K562 (cell line): ENCODE results near the gene OSBP2. TPM values are rescaled to one million over a fixed set of nuclear protein-coding genes. Genes with fewer than 3 reads are reported as not detected.

ENCODE experiments used
- ATAC-seq: fragments of 200-7000 bp; cut with Tn5 transposase; 3 replicates; pipeline ENCODE4 v1.9.1; 2020; ENCODE audit warnings: moderate library complexity
- BruUV-seq: library from RNA; stranded (reverse); fragments of 400-500 nt; replicated peaks from 2 replicates; lab custom pipeline; 2021; lab: Mats Ljungman, UMichigan
- CTCF ChIA-PET: fragments of 300-600 bp; formaldehyde crosslinking; extraction: SDS; loops from one replicate; lab custom pipeline; 2021; ENCODE audit warnings: low intra/inter-chr PET ratio; lab: Yijun Ruan, JAX
- POLR2A ChIA-PET: fragments of 300-600, 350-650 bp; sonication (Branson Sonifier 250); formaldehyde crosslinking; extraction: SDS; loops from one replicate; lab custom pipeline; 2021; ENCODE audit warnings: antibody characterized with exemption, inconsistent platforms; lab: Yijun Ruan, JAX
- DNase-seq, 4 experiments: peaks; one replicate each; pipeline versions ENCODE4 v3.0.0 to v3.0.0-alpha.2; 2011 to 2018; ENCODE audit warnings: low spot score in 3 of 4, mixed read lengths in 3 of 4; ENCODE audit errors: extremely low read depth in 1 of 4
- FAIRE-seq: peaks from 2 replicates; lab custom pipeline; 2011; peaks lifted over from hg19 to GRCh38; lab: Jason Lieb, UNC
- H2AFZ ChIP-seq: 2 replicates; pipeline ENCODE4 v1.6.0; 2011; ENCODE audit warnings: low read depth, low read length, control low read depth, inconsistent platforms
- H3K27ac ChIP-seq: fragments of 200-600 bp; 3 replicates; pipeline ENCODE4 v1.8.0; 2011; ENCODE audit warnings: low read depth, mild to moderate bottlenecking, control low read depth, inconsistent platforms, low read length, moderate library complexity, mixed read lengths; ENCODE audit errors: extremely low read depth
- H3K27me3 ChIP-seq, 2 experiments: fragments of 300-600 bp in 1 of 2; 2 replicates in 1 of 2; 3 replicates in 1 of 2; pipeline versions ENCODE4 v1.6.0 to v1.8.0; 2011; ENCODE audit warnings: inconsistent platforms in 2 of 2, low read length in 2 of 2, mild to moderate bottlenecking in 1 of 2, mixed read lengths in 1 of 2, moderate library complexity in 1 of 2; ENCODE audit not compliant: control insufficient read depth in 2 of 2, insufficient read depth in 2 of 2
- H3K36me3 ChIP-seq: fragments of 300-600 bp; 3 replicates; pipeline ENCODE4 v1.8.0; 2011; ENCODE audit warnings: mild to moderate bottlenecking, low read length, inconsistent platforms; ENCODE audit not compliant: control insufficient read depth, insufficient read depth
- H3K4me1 ChIP-seq, 2 experiments: fragments of 200-600 bp in 1 of 2; replicated peaks in 1 of 2; 2 replicates in 1 of 2; 3 replicates in 1 of 2; pipeline versions ENCODE4 v1.5.1 to v1.8.0; 2011; ENCODE audit warnings: inconsistent platforms in 2 of 2, low read length in 2 of 2, mild to moderate bottlenecking in 1 of 2, mixed read lengths in 1 of 2, moderate library complexity in 1 of 2; ENCODE audit not compliant: control insufficient read depth in 2 of 2, insufficient read depth in 2 of 2
- H3K4me2 ChIP-seq: 2 replicates; pipeline ENCODE4 v1.6.1; 2011; ENCODE audit warnings: low read length, control low read depth, inconsistent platforms, mixed read lengths; ENCODE audit not compliant: insufficient read depth
- H3K4me3 ChIP-seq: fragments of 200-600 bp; sonication (generic), shearing (Covaris generic); 2 replicates; pipeline ENCODE4 v1.5.1; 2016; ENCODE audit warnings: control low read depth, inconsistent platforms
- H3K79me2 ChIP-seq: fragments of 200-600 bp; 3 replicates; pipeline ENCODE4 v1.8.0; 2011; ENCODE audit warnings: low read length, inconsistent platforms; ENCODE audit not compliant: control insufficient read depth, insufficient read depth
- H3K9ac ChIP-seq, 2 experiments: 2 replicates each; pipeline versions ENCODE4 v1.6.0 to v1.6.1; 2011; ENCODE audit warnings: low read depth in 2 of 2, low read length in 2 of 2, control low read depth in 1 of 2, inconsistent platforms in 1 of 2, mild to moderate bottlenecking in 1 of 2, mixed read lengths in 1 of 2; ENCODE audit not compliant: insufficient read depth in 1 of 2
- H3K9me1 ChIP-seq: one replicate; pipeline ENCODE4 v1.6.0; 2011; ENCODE audit warnings: inconsistent platforms, mild to moderate bottlenecking, low read length, moderate library complexity; ENCODE audit not compliant: control insufficient read depth, insufficient read depth
- H3K9me3 ChIP-seq: replicated peaks from 2 replicates; pipeline ENCODE4 v1.5.1; 2011; ENCODE audit warnings: low read depth, low read length, inconsistent platforms; ENCODE audit not compliant: control insufficient read depth, insufficient read depth
- H4K20me1 ChIP-seq: replicated peaks from 2 replicates; pipeline ENCODE4 v1.6.1; 2011; ENCODE audit warnings: low read length, inconsistent platforms, mixed read lengths; ENCODE audit not compliant: control insufficient read depth, insufficient read depth
- FOSL1 ChIP-seq: fragments of 200-800 bp; sonication (Bioruptor generic); conservative IDR thresholded peaks from 2 replicates; pipeline ENCODE4 v1.6.1; 2016; ENCODE audit warnings: missing genetic modification characterization, missing compliant biosample characterization
- HNRNPUL1 ChIP-seq: fragments of 200-400 bp; formaldehyde crosslinking; IDR thresholded peaks from 2 replicates; pipeline ENCODE4 v1.6.1; 2017; ENCODE audit warnings: low read length
- KDM1A ChIP-seq, 2 experiments: fragments of 450-650 bp; IDR thresholded peaks; 2 replicates each; pipeline ENCODE4 v1.6.1; 2016; ENCODE audit warnings: mild to moderate bottlenecking in 2 of 2
- KLF6 ChIP-seq: fragments of 250-450 bp; sonication (Bioruptor Pico); IDR thresholded peaks from 2 replicates; pipeline ENCODE4 v1.4.0; 2020; ENCODE audit warnings: mild to moderate bottlenecking, moderate library complexity, borderline replicate concordance
- MTA1 ChIP-seq: fragments of 450-650 bp; IDR thresholded peaks from 2 replicates; pipeline ENCODE4 v1.6.1; 2017; ENCODE audit warnings: borderline replicate concordance
- NKRF ChIP-seq: fragments of 450-650 bp; IDR thresholded peaks from 2 replicates; pipeline ENCODE4 v1.6.1; 2016; ENCODE audit warnings: borderline replicate concordance
- PATZ1 ChIP-seq: fragments of 250-450 bp; sonication (Bioruptor Pico); IDR thresholded peaks from 2 replicates; pipeline ENCODE4 v1.5.0; 2020; ENCODE audit warnings: mild to moderate bottlenecking, borderline replicate concordance
- PBX2 ChIP-seq, 2 experiments: IDR thresholded peaks in 1 of 2; conservative IDR thresholded peaks in 1 of 2; 2 replicates each; pipeline ENCODE4 v1.6.1; 2016; ENCODE audit warnings: low read depth in 2 of 2, mild to moderate bottlenecking in 1 of 2, missing compliant biosample characterization in 1 of 2, missing genetic modification characterization in 1 of 2, moderate library complexity in 1 of 2
- POLR2AphosphoS5 ChIP-seq: IDR thresholded peaks from 2 replicates; pipeline ENCODE4 v1.6.1; 2011; ENCODE audit warnings: mild to moderate bottlenecking, low read depth, low read length, moderate library complexity; ENCODE audit not compliant: control insufficient read depth, insufficient read depth
- RBM17 ChIP-seq: fragments of 200-400 bp; formaldehyde crosslinking; IDR thresholded peaks from 2 replicates; pipeline ENCODE4 v1.6.1; 2017; ENCODE audit warnings: low read depth, mild to moderate bottlenecking, low read length, borderline replicate concordance
- YBX1 ChIP-seq: fragments of 450-650 bp; IDR thresholded peaks from 2 replicates; pipeline ENCODE4 v1.7.1; 2016; ENCODE audit warnings: mild to moderate bottlenecking
- WGBS: fragments of 100-300 bp; shearing (Covaris generic); methylation state at CpG from one replicate; pipeline ENCODE4 v1.1.6; 2016; ENCODE audit warnings: low coverage, mixed read lengths; ENCODE audit not compliant: insufficient coverage; ENCODE audit errors: missing lambda C conversion rate; 5-methylcytosine and 5-hydroxymethylcytosine counted together
- in situ Hi-C: fragments of 300-500 bp; cut with MboI; formaldehyde crosslinking; loops from 4 replicates; pipeline ENCODE4 v1.15.0; 2018; ENCODE audit warnings: inconsistent platforms, mixed read lengths
- intact Hi-C: fragments of 100-400 bp; cut with micrococcal nuclease; formaldehyde crosslinking; loops from 2 replicates; pipeline ENCODE4 v1.14.2; 2022
- polyA plus RNA-seq, 8 experiments: library from polyadenylated mRNA; depleted of rRNA in 4 of 8; stranded (reverse) in 5 of 8; unstranded in 3 of 8; fragments of >200 nt; fragmentation: Nextera tagmentation in 2 of 8; fragmentation: Illumina TruSeq in 1 of 8; extraction: Ambion mirVana in 2 of 8; extraction: Trizol in 1 of 8; gene quantifications; 2 replicates each; pipeline versions ENCODE4 v1.2.1 to v1.2.3, GENCODE V29; 2011 to 2014; ENCODE audit warnings: inconsistent platforms in 1 of 8, missing spikeins in 1 of 8
- total RNA-seq, 7 experiments: library from RNA; depleted of rRNA in 6 of 7; stranded (reverse); fragments of >200 nt in 6 of 7; fragmentation: Illumina TruSeq in 2 of 7; extraction: Trizol in 2 of 7; gene quantifications; 2 replicates each; pipeline versions ENCODE4 v1.2.1 to v1.2.3, GENCODE V29; 2011 to 2021; ENCODE audit warnings: low replicate concordance in 1 of 7

OSBP2 gene
- total and polyA plus RNA-seq, 9 of the 15 experiments (the other 6 are each of a cell fraction or from before 2014, with no cell fraction given) = 0.52 to 29.5 (median 21.6) TPM

- TF ChIP-seq PATZ1 = no peak
Observed at GRCh38 chr22:30717331-30717921, 22.8 kb downstream of the OSBP2 start (continued).

- Histone ChIP-seq H3K27ac (no peak overlapping the region), H2AFZ (no peak overlapping the region), H3K36me3 (no peaks in the 10 kb centered on the region), H4K20me1 (no peaks in the 10 kb centered on the region), H3K9me3 (no peaks in the 10 kb centered on the region), H3K79me2 (no peaks in the 10 kb centered on the region), H3K9ac (no peak overlapping the region), H3K4me2 (no peak overlapping the region), H3K4me3 (no peak overlapping the region), H3K4me1 (peaks cover 0 to 11% of the 10 kb centered on the region in 2 experiments; a peak in 4 of 5 replicates), H3K27me3 (no peaks in the 10 kb centered on the region), H3K9me1 (no peaks in the 10 kb centered on the region)
- intact Hi-C loops (no loop called here), in situ Hi-C loops (no loop called here)
- no TSS peak for BruUV-seq
- ChIA-PET POLR2A (interaction anchor here (1.1 kb wide), 1 partner anchor 12 kb away, joined by 5 read pairs; no protein-coding TSS in a partner anchor), CTCF (no interaction called here)
- DNase-seq (no peak), FAIRE-seq (no peak), ATAC-seq (no peak)
- 17% methylated on average over 3 of the region's 3 CpGs for WGBS
- no peak for TF ChIP-seq YBX1
- TF ChIP-seq FOSL1 = no peak
- TF ChIP-seq MTA1 = no peak
- no peak for TF ChIP-seq NKRF
- TF ChIP-seq KLF6 (CRISPR knock-in tag) = no peak
- no peak for TF ChIP-seq POLR2AphosphoS5
- no peak for TF ChIP-seq PBX2 (CRISPR knock-in tag; IDR thresholded peaks at IDR 0.05; ENCODE audit: low read depth)
- TF ChIP-seq PBX2 (tag; conservative IDR thresholded peaks at IDR 0.05; ENCODE audit: low read depth) = no peak
- TF ChIP-seq KDM1A (IDR thresholded peaks at IDR 0.05) = no peak
- no peak for TF ChIP-seq HNRNPUL1
- TF ChIP-seq RBM17 = no peak
Observed at GRCh38 chr22:30717952-30718351, 23.3 kb downstream of the OSBP2 start.
